HFFc6 (cell line): Measurements from ENCODE around the gene SDCBP2. TPM values are rescaled to one million over a fixed set of nuclear protein-coding genes. Genes with fewer than 3 reads are reported as not detected.
A peak's percentile ranks its signal among the peaks of the same experiment; 100 is the strongest.

Experiments used
- DNase-seq: peaks from one replicate; pipeline ENCODE4 v3.0.0-alpha.2; 2018
- H3K27ac Mint-ChIP-seq: 2 replicates; pipeline ENCODE4 v1.8.0; 2020; ENCODE audit warnings: mild to moderate bottlenecking, mixed read lengths
- H3K27me3 Mint-ChIP-seq: 2 replicates; pipeline ENCODE4 v1.8.0; 2021; ENCODE audit warnings: mild to moderate bottlenecking, moderate library complexity, mixed read lengths; ENCODE audit not compliant: insufficient read depth
- H3K36me3 Mint-ChIP-seq: 2 replicates; pipeline ENCODE4 v1.8.0; 2021; ENCODE audit warnings: low read depth, mixed read lengths
- H3K4me1 Mint-ChIP-seq: 2 replicates; pipeline ENCODE4 v1.8.0; 2020; ENCODE audit warnings: low read depth, mixed read lengths
- H3K4me3 Mint-ChIP-seq: 2 replicates; pipeline ENCODE4 v1.8.0; 2020; ENCODE audit warnings: mild to moderate bottlenecking, moderate library complexity, mixed read lengths
- H3K9me3 Mint-ChIP-seq: 2 replicates; pipeline ENCODE4 v1.8.0; 2020; ENCODE audit warnings: mild to moderate bottlenecking, mixed read lengths
- total RNA-seq, 6 experiments: library from RNA; stranded (reverse); fragmentation: NEBNext Ultra II Directional; extraction: Animal tissue kit (Norgen Biotek cat#: 25700); gene quantifications; 2 replicates in 1 of 6; 3 replicates in 5 of 6; pipeline ENCODE4 v1.2.3, GENCODE V29; 2021
- TF ChIP-seq, protein P1 (sequence below): fragments of 200-600 bp; sonication (generic); IDR thresholded peaks from 2 replicates; pipeline ENCODE4 v1.5.0; 2021; ENCODE audit warnings: antibody characterized with exemption, mild to moderate bottlenecking

Gene SDCBP2
- total RNA-seq, 6 experiments from 2014 or later: 0.51 to 1.5 (median 0.76) TPM

DNA sequence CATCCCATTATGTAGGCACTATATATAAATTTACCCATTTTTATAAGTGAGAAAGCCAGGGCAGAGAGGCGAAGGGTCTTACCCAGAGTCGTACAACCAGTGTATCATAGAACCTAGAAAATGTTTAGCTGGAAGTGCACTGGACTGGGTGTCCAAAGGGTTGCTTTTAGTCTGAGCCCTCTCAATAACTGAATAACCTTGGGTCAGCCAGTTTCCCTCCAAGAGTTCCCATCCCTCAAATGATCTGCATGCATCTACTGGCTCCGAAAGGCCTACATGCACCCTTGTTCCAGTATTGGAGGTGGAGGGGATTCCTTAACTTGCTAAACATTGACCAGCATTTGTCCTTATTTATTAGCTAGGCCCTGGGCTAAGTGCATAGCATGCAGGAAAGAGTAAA, 59.1 kb downstream of the SDCBP2 start:
- Mint-ChIP-seq H3K9me3 (no peaks in the 10 kb centered on the region), H3K36me3 (no peaks in the 10 kb centered on the region), H3K4me3 (no peak overlapping the region), H3K27me3 (peaks cover 4% of the 10 kb centered on the region; the same call in 1 of the 2 replicates), H3K27ac (no peak overlapping the region), H3K4me1 (peaks cover 38% of the 10 kb centered on the region)
- TF ChIP-seq, protein P1, sequence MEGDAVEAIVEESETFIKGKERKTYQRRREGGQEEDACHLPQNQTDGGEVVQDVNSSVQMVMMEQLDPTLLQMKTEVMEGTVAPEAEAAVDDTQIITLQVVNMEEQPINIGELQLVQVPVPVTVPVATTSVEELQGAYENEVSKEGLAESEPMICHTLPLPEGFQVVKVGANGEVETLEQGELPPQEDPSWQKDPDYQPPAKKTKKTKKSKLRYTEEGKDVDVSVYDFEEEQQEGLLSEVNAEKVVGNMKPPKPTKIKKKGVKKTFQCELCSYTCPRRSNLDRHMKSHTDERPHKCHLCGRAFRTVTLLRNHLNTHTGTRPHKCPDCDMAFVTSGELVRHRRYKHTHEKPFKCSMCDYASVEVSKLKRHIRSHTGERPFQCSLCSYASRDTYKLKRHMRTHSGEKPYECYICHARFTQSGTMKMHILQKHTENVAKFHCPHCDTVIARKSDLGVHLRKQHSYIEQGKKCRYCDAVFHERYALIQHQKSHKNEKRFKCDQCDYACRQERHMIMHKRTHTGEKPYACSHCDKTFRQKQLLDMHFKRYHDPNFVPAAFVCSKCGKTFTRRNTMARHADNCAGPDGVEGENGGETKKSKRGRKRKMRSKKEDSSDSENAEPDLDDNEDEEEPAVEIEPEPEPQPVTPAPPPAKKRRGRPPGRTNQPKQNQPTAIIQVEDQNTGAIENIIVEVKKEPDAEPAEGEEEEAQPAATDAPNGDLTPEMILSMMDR: no peak
- no peak for DNase-seq

DNA sequence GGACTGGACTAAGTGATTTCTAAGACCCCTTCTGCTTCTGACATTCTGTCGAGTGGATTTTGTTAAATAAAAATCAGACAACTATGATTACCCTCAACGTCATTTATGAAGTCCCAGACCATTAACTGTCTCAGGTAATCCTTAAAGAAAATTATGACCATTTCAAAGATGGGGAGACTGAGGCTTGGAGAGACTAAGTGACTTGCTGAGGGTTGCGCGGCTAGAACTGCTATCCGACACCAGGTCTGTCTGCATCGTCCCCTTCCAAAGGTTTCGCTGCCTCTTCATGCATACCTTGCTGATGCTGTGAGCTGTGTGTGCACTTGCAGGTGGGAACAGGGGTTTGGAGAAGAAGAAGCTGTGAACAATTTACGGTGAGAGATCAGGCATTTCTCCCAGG, 59.7 kb downstream of the SDCBP2 start:
- H3K36me3 Mint-ChIP-seq: no peaks in the 10 kb centered on the region
- peaks cover 41% of the 10 kb centered on the region for H3K4me1 Mint-ChIP-seq
- H3K27me3 Mint-ChIP-seq: peaks cover 4% of the 10 kb centered on the region; the same call in 1 of the 2 replicates
- TF ChIP-seq, protein P1: no peak
- no peak overlapping the region for H3K4me3 Mint-ChIP-seq
- DNase-seq: no peak
- H3K9me3 Mint-ChIP-seq: no peaks in the 10 kb centered on the region
- no peak overlapping the region for H3K27ac Mint-ChIP-seq

- H3K36me3 Mint-ChIP-seq: no peaks in the 10 kb centered on the region
- TF ChIP-seq, protein P1: no peak
- H3K27ac Mint-ChIP-seq: no peak overlapping the region
- no peak overlapping the region; the same call in 1 of the 2 replicates for H3K4me3 Mint-ChIP-seq
- DNase-seq: no peak
- H3K27me3 Mint-ChIP-seq: peaks cover 4% of the 10 kb centered on the region; the same call in 1 of the 2 replicates
- peaks cover 3% of the 10 kb centered on the region for H3K9me3 Mint-ChIP-seq
- H3K4me1 Mint-ChIP-seq: peaks cover 36% of the 10 kb centered on the region
These were observed 61.0 kb downstream of the SDCBP2 start for GRCh38 chr20:1267809-1268374.

DNA sequence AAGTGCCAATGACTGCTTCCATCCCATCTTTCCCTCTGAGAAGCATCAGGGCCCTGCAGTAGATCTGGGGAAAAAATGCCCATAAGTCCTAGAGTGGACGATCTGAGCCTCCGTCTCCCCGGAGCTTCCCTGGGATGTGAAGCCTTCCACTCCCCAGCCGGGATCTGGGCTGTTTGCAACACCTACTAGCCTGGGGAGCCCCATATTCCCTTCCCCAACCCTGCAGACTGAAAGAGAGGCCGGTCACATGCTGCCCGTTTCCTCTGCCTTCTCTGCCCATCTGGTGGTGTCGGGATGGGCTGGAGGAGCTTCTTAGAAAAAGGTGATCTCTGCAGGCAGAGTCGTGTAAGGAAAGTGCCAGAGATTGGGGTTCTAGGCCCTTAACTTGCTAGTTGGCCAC, 61.8 kb downstream of the SDCBP2 start:
- H3K9me3 Mint-ChIP-seq: peaks cover 10% of the 10 kb centered on the region
- peak overlapping the region; percentile 90 for H3K4me3 Mint-ChIP-seq
- no peak for DNase-seq
- TF ChIP-seq, protein P1: no peak
- H3K36me3 Mint-ChIP-seq: no peaks in the 10 kb centered on the region
- no peak overlapping the region; the same call in 1 of the 2 replicates for H3K27ac Mint-ChIP-seq
- peaks cover 4% of the 10 kb centered on the region; the same call in 1 of the 2 replicates for H3K27me3 Mint-ChIP-seq
- H3K4me1 Mint-ChIP-seq: peaks cover 36% of the 10 kb centered on the region

GRCh38 chr20:1266167-1266973, 62.6 kb downstream of the SDCBP2 start, which contains the start of gene SNPH:
SNPH (plus strand) TSS chr20:1266294; CDS start chr20:1296240, 29,946 bp downstream.
- DNase-seq: peak; percentile 53
- no peaks in the 10 kb centered on the region for H3K36me3 Mint-ChIP-seq
- TF ChIP-seq, protein P1: 0 out of 2 replicates have a peak, but pooled peaks have one; percentile 18
- H3K27me3 Mint-ChIP-seq: peaks cover 4% of the 10 kb centered on the region; the same call in 1 of the 2 replicates
- H3K4me1 Mint-ChIP-seq: peaks cover 36% of the 10 kb centered on the region
- peak within 1 kb of the TSS; percentile 90 for H3K4me3 Mint-ChIP-seq
- peaks cover 10% of the 10 kb centered on the region for H3K9me3 Mint-ChIP-seq
- H3K27ac Mint-ChIP-seq: peak within 1 kb of the TSS; percentile 89
